NOMO-1 (cell line): Measurements from ENCODE around the gene SFRP5.

Experiments used
- DNase-seq, 2 experiments: peaks; one replicate each; lab custom pipeline; 2025; ENCODE audit not compliant: unreplicated experiment in 2 of 2; lab: John Stamatoyannopoulos, UW

The SFRP5 gene

GRCh38 chr10:97788552-97789442 lies 17.0 kb upstream of the SFRP5 start:
- no peak for DNase-seq

GRCh38 chr10:97785731-97786130 lies 13.9 kb upstream of the SFRP5 start:
- no peak for DNase-seq

- DNase-seq = no peak
Measured at GRCh38 chr10:97785231-97785630, 13.4 kb upstream of the SFRP5 start.

- no peak for DNase-seq
Measured at GRCh38 chr10:97784200-97784810, 12.5 kb upstream of the SFRP5 start.

GRCh38 chr10:97782455-97783228 lies 10.8 kb upstream of the SFRP5 start:
- DNase-seq = no peak

GRCh38 chr10:97781618-97782331 lies 10.0 kb upstream of the SFRP5 start:
- no peak for DNase-seq

- no peak for DNase-seq
Measured at GRCh38 chr10:97780841-97781617, 9.2 kb upstream of the SFRP5 start.

- no peak for DNase-seq
Measured at GRCh38 chr10:97779975-97780374, 8.2 kb upstream of the SFRP5 start.

- DNase-seq = no peak
Measured at GRCh38 chr10:97779492-97779891, 7.7 kb upstream of the SFRP5 start.

- DNase-seq = no peak
Measured at GRCh38 chr10:97778452-97779302, 6.9 kb upstream of the SFRP5 start.

- no peak for DNase-seq
Measured at GRCh38 chr10:97777143-97777542, 5.3 kb upstream of the SFRP5 start.

GRCh38 chr10:97774811-97775294 lies 3.1 kb upstream of the SFRP5 start:
- DNase-seq = no peak

- DNase-seq = no peak
Measured at GRCh38 chr10:97773096-97773495, 1.3 kb upstream of the SFRP5 start.

- peak; percentile 15 to 41 for DNase-seq
Measured at GRCh38 chr10:97771055-97771891, 526 bp downstream of the SFRP5 start.

GRCh38 chr10:97770255-97770654 lies 1.5 kb downstream of the SFRP5 start:
- DNase-seq = peak in 1 of 2 experiments; percentile 11

- peak; percentile 33 to 55 for DNase-seq
Measured at GRCh38 chr10:97768322-97769315, 3.2 kb downstream of the SFRP5 start.
